Measurements from ENCODE around the gene ZNF512B. TPM values are rescaled to one million over a fixed set of nuclear protein-coding genes. Genes with fewer than 3 reads are reported as not detected.

ZNF512B gene
- total and polyA plus RNA-seq, 2 experiments from 2014 or later = 6.1 to 28.8 TPM

DNA sequence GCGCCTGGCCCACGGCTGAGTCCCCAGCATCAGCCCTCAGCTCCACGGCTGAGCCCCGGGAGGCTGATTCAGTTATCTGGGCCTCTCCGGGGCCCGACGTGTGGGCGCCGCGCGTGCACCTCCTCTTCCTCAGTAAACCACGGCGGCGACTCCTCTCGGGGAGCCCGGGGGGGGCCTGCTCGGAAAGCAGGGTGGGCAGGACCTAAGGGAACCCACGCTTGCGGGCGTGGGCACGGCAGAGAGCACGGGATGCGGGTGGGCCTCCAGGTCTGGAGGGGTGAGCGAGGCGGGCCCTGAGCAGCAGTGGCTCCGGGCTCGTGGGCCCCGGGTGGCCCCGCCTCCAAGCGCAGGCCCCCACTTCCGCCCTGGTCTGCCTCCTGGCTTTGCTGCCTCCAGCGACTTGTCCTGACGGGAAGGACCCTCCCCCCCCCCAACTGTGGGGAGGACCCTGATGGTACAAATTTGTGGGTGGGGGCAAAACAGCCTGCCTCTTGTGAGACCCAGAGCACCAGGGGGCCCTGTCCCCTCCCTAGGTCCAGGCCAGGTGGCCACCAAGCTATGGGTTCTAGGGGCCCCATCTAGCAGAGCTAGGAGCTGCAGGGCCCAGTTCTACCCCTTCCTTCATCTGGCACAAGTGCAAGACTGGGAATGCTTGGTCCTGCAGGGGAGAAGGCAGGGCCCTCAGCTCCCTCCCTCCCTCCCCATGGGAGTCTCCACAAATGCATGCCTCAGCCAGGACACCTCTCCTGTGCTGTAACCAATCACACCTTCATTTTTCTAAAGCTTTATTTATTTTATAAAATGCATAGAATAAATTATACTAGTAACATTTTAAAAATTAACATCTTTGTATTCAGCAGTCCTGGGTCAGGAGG, 30.4 kb downstream of the ZNF512B start:
- H3K4me1 Mint-ChIP-seq = peaks cover 7% of the 10 kb centered on the region; the same call in 2 of the 3 replicates
- peak overlapping the region; percentile 85 for H3K4me3 Mint-ChIP-seq
- H3K4me1 ChIP-seq (ENCODE audit: insufficient read depth) = peaks cover 10% of the 10 kb centered on the region; the same call in 1 of the 2 replicates
- peak overlapping the region; percentile 93 for H3K4me2 ChIP-seq
- peaks cover 42% of the 10 kb centered on the region for H3F3A ChIP-seq (replicated peaks; ENCODE audit: low read depth)
- H3K27ac ChIP-seq (ENCODE audit: low read depth) = peak overlapping the region; percentile 84; the same call in 1 of the 2 replicates
- H2AFZ ChIP-seq = no peak overlapping the region
- no peaks in the 10 kb centered on the region for H3K9me3 Mint-ChIP-seq
- H3K79me2 ChIP-seq (replicated peaks; ENCODE audit: insufficient read depth) = no peaks in the 10 kb centered on the region
- H3K27ac Mint-ChIP-seq = no peak overlapping the region
- peaks cover 15% of the 10 kb centered on the region for H3K27me3 Mint-ChIP-seq (ENCODE audit: insufficient read depth, low read depth, poor library complexity)
- no peaks in the 10 kb centered on the region for H3K27me3 ChIP-seq (ENCODE audit: insufficient read depth)
- no peaks in the 10 kb centered on the region for H3K36me3 ChIP-seq (ENCODE audit: insufficient read depth)
- TF ChIP-seq POLR2AphosphoS5 (IDR thresholded peaks at IDR 0.05; ENCODE audit: low read depth) (peak; percentile 32; the same call in 1 of the 2 replicates), JUNB (IDR thresholded peaks at IDR 0.05; ENCODE audit: unreplicated experiment) (no peak)
- TF ChIP-seq, protein P1, sequence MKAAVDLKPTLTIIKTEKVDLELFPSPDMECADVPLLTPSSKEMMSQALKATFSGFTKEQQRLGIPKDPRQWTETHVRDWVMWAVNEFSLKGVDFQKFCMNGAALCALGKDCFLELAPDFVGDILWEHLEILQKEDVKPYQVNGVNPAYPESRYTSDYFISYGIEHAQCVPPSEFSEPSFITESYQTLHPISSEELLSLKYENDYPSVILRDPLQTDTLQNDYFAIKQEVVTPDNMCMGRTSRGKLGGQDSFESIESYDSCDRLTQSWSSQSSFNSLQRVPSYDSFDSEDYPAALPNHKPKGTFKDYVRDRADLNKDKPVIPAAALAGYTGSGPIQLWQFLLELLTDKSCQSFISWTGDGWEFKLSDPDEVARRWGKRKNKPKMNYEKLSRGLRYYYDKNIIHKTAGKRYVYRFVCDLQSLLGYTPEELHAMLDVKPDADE (IDR thresholded peaks at IDR 0.05) = peak; percentile 33; the same call in 1 of the 2 replicates
- DNase-seq (ENCODE audit: low spot score) (peak; percentile 60), ATAC-seq (peak; percentile 9)
- H4K20me1 ChIP-seq (replicated peaks; ENCODE audit: insufficient read depth) = no peaks in the 10 kb centered on the region; the same call in 1 of the 2 replicates
- peak overlapping the region; percentile 92 for H3K4me3 ChIP-seq
- no peaks in the 10 kb centered on the region for H3K9me2 ChIP-seq (ENCODE audit: insufficient read depth)
- peaks cover 17% of the 10 kb centered on the region; the same call in 2 of the 3 replicates for H3K36me3 Mint-ChIP-seq (ENCODE audit: low read depth)

DNA sequence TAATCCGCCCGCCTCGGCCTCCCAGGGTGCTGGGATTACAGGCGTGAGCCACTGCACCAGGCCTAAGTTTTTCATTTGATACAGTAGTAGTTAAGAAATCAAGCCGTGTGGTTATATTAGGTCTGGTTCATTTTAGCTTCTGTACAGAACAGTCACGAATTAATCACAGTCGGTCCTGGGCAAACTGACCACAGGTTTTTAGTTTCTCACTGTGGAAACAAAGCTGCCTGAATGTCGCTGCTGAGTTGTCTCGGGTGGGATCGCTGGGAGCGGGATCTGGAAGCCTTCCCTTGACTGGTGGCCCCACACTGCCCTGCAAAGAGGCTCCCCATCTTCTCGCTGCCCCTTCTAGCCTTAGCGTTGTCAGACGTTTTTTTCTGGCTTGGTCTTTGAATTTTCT, 32.1 kb downstream of the ZNF512B start:
- Histone ChIP-seq H3K4me1 (ENCODE audit: insufficient read depth) (peaks cover 5% of the 10 kb centered on the region; the same call in 1 of the 2 replicates), H3K79me2 (replicated peaks; ENCODE audit: insufficient read depth) (no peaks in the 10 kb centered on the region), H4K20me1 (replicated peaks; ENCODE audit: insufficient read depth) (no peaks in the 10 kb centered on the region; the same call in 1 of the 2 replicates), H3K27me3 (ENCODE audit: insufficient read depth) (no peaks in the 10 kb centered on the region), H3K36me3 (ENCODE audit: insufficient read depth) (no peaks in the 10 kb centered on the region), H2AFZ (no peak overlapping the region), H3K27ac (ENCODE audit: low read depth) (no peak overlapping the region; the same call in 1 of the 2 replicates), H3F3A (replicated peaks; ENCODE audit: low read depth) (peaks cover 33% of the 10 kb centered on the region), H3K4me3 (no peak overlapping the region), H3K9me2 (ENCODE audit: insufficient read depth) (no peaks in the 10 kb centered on the region), H3K4me2 (peak overlapping the region; percentile 93; the same call in 1 of the 2 replicates)
- H3K4me3 Mint-ChIP-seq = peak overlapping the region; percentile 64; the same call in 2 of the 3 replicates
- H3K27ac Mint-ChIP-seq = no peak overlapping the region
- peaks cover 13% of the 10 kb centered on the region; the same call in 2 of the 3 replicates for H3K36me3 Mint-ChIP-seq (ENCODE audit: low read depth)
- H3K9me3 Mint-ChIP-seq = no peaks in the 10 kb centered on the region
- peaks cover 7% of the 10 kb centered on the region; the same call in 2 of the 3 replicates for H3K4me1 Mint-ChIP-seq
- ATAC-seq (no peak), DNase-seq (ENCODE audit: low spot score) (no peak)
- H3K27me3 Mint-ChIP-seq (ENCODE audit: insufficient read depth, low read depth, poor library complexity) = peaks cover 15% of the 10 kb centered on the region
- TF ChIP-seq EZH2phosphoT487 (IDR thresholded peaks at IDR 0.05; ENCODE audit: unreplicated experiment) = no peak
- TF ChIP-seq CREB1 (CRISPR knock-in tag; IDR thresholded peaks at IDR 0.05; ENCODE audit: low read depth) = no peak
- TF ChIP-seq, protein P1 (IDR thresholded peaks at IDR 0.05) = no peak
- TF ChIP-seq EZH2 (IDR thresholded peaks at IDR 0.05; ENCODE audit: low read depth, unreplicated experiment) = no peak
- TF ChIP-seq, protein P2, sequence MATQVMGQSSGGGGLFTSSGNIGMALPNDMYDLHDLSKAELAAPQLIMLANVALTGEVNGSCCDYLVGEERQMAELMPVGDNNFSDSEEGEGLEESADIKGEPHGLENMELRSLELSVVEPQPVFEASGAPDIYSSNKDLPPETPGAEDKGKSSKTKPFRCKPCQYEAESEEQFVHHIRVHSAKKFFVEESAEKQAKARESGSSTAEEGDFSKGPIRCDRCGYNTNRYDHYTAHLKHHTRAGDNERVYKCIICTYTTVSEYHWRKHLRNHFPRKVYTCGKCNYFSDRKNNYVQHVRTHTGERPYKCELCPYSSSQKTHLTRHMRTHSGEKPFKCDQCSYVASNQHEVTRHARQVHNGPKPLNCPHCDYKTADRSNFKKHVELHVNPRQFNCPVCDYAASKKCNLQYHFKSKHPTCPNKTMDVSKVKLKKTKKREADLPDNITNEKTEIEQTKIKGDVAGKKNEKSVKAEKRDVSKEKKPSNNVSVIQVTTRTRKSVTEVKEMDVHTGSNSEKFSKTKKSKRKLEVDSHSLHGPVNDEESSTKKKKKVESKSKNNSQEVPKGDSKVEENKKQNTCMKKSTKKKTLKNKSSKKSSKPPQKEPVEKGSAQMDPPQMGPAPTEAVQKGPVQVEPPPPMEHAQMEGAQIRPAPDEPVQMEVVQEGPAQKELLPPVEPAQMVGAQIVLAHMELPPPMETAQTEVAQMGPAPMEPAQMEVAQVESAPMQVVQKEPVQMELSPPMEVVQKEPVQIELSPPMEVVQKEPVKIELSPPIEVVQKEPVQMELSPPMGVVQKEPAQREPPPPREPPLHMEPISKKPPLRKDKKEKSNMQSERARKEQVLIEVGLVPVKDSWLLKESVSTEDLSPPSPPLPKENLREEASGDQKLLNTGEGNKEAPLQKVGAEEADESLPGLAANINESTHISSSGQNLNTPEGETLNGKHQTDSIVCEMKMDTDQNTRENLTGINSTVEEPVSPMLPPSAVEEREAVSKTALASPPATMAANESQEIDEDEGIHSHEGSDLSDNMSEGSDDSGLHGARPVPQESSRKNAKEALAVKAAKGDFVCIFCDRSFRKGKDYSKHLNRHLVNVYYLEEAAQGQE (IDR thresholded peaks at IDR 0.05; ENCODE audit: unreplicated experiment) = no peak
